ENCODE data around the gene HOXB4.

Gene HOXB4

GRCh38 chr17:48601539-48602425 lies 23.6 kb upstream of the HOXB4 start:
- DNase-seq (ENCODE audit: low spot score): no peak

DNA sequence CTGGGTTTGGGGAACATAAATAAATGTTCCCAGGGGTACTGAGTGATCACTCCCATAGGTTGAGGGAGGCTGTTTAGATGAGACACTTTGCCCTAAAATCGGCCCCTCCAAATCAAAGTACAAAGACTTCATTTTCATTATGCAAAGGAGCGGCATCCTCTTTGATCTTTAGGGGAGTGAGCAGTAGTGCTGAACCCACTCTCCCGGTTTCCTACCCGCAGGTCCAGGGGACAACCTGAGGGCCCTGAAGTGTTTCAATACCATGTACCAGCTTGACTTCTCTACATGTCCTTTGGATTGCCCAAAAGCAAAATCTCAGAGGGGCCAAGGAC lies 23.0 kb upstream of the HOXB4 start:
- DNase-seq (ENCODE audit: low spot score): no peak

DNA sequence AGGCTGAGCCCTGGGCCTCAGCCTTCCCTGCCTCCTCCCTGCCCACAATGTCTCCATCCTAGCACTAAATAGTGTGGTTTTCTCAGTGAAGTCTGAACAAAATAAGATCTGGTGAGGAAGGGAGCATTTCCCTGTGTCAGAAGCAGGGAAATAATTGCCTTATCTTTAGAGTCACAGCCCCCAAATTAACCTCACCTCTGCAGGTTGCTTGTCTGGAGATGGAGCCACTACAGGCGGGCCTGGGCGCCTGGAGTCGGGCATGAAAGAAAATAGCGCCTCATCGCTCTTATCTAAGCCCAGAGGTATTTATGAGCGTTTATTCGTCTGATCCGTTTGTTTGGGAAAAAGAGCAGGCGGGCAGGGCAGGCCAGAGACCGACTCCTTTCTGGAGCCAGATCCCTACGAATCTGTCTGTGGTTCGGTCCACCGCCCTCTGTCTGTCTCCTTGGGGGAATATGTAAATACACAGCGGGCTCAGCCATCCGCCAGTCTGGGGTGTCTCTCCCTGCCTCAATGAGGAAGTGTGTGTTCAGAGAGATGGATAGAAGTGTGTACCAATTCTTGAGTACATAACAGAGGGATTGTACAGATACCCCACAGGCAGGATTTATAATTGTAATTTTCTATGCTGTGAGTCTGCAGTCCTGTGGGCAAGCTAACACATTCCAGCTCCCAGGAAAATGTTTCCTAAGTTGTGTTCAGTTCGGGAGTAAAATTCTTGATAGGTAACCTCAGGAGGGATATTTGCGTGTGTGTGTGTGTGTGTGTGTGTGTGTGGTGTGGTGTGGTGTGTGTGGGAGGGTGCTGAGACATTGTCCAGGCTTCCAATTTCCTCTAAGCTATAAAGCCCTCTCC lies 22.3 kb upstream of the HOXB4 start:
- DNase-seq (ENCODE audit: low spot score): no peak

DNA sequence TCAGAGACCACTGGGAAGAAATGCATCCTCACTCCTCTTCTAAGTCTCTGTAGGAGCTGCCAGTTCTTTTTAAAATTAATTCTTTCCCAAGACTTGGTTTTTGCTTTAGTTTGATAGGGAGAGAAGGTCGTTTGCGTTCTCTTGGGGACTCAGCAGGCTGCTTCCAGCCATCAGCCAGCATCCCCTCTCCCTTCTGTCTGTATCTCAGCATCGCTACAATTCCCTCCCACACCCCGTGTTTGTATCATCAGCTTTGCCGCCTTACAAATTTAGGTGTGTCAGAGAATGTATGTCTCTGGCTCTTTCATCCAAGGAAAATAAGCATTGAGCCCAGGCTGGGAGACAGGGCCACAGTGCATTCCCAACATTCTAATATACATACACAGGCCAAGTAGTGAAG lies 21.2 kb upstream of the HOXB4 start:
- no peak for DNase-seq (ENCODE audit: low spot score)

DNA sequence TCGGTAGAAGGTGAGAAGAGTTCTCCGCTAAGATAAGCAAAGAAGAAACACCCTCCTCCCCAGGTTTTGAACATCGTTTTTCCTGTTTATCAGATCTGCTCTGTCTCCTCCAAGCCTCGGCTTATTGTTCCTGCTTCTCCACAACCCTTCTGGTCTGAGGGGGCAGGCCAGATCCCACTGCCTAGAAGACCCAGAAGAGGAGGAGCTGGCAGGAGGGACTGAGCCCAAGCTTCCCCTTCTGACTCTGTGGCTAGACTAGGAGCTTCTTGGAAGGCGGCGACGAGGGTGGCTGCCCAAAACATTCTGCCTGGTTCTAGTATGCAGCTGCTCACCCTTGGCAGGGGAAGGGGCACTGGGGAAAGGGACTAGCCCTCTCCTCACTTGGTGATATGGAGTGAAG lies 20.6 kb upstream of the HOXB4 start:
- DNase-seq (ENCODE audit: low spot score): no peak

GRCh38 chr17:48597778-48598631 lies 19.9 kb upstream of the HOXB4 start:
- DNase-seq (ENCODE audit: low spot score): no peak

DNA sequence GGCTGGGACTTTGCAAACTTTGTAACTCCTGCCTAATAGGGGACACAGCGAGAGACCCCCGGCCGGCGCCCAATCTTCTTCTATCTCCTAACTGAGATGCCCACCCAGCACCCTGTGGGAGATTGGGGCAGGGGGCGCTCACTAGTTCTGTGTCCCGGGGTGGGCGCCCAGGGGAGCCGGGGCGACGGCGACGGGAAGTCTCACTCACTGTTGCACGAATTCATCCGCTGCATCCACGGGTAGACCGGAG lies 19.3 kb upstream of the HOXB4 start:
- DNase-seq (ENCODE audit: low spot score): no peak

GRCh38 chr17:48596735-48597527 lies 18.8 kb upstream of the HOXB4 start:
- DNase-seq (ENCODE audit: low spot score): no peak

DNA sequence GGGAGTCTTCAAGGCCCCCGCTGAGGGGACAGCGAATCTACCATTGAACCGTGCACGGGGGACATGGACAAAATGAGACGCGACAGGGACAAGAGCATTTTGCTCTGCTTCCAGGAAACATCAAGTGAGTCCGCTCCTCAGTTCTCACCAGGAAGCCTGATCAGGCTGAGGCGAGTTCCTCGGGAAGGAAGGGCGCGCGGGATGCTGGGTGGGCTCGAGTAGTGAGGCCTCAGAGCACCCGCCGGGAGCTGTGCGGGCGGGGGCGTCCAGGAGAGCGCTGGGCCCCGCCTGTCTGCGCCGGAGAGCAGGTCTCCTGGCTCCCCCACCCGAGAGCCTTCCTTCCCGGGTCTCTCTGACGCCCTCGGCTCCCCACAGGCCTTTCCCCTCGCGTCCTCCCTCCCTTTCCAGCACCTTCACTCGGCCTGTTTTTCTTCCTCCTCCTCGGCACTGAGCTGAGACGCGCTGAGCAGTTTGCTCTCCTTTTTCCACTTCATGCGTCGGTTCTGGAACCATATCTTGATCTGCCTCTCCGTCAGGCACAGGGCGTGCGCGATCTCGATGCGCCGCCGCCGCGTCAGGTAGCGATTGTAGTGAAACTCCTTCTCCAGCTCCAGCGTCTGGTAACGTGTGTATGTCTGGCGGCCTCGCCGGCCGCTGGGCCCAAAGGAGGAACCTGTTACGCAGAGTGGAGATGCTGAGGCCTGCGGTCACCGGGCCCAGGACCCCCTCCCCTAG lies 18.0 kb upstream of the HOXB4 start:
- no peak for DNase-seq (ENCODE audit: low spot score)

- no peak for DNase-seq (ENCODE audit: low spot score)
These were observed 17.3 kb upstream of the HOXB4 start for GRCh38 chr17:48595278-48595999.

DNA sequence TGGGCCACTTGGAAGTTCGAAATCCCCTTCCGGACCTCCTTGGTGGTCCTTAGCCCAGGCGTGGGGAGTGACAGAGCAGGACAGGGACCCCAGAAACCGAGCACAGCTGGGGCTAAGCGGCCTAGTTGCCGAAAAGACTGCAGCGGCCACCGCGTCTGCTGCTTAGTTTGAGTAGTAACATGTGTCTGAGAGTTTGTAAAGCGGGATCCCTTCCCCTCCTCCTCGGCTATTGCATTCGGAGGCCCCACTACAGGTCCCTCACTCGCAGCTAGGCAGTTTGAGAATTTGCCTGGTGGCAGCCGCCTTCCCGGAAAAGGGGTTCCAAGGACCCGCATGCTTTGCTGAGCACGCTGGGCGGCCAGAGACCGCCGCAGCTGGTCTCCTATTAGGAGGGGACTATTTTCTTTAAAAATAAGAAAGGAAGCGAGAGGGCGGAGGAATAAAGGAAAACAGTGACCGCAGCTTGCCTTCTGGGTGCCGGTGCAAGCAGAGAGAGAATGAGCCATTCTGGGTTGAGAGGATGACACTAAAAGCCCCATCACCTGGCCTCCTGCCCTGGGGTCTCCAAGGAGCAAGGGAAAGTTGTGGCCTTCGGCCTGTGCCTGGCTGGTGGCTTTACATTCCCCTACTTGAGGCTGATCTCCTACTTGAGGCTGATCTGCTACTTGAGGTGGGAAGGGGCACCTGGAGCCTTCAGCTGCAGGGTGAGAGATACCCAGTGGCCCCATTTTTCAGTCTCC lies 16.6 kb upstream of the HOXB4 start:
- DNase-seq (ENCODE audit: low spot score): no peak

DNA sequence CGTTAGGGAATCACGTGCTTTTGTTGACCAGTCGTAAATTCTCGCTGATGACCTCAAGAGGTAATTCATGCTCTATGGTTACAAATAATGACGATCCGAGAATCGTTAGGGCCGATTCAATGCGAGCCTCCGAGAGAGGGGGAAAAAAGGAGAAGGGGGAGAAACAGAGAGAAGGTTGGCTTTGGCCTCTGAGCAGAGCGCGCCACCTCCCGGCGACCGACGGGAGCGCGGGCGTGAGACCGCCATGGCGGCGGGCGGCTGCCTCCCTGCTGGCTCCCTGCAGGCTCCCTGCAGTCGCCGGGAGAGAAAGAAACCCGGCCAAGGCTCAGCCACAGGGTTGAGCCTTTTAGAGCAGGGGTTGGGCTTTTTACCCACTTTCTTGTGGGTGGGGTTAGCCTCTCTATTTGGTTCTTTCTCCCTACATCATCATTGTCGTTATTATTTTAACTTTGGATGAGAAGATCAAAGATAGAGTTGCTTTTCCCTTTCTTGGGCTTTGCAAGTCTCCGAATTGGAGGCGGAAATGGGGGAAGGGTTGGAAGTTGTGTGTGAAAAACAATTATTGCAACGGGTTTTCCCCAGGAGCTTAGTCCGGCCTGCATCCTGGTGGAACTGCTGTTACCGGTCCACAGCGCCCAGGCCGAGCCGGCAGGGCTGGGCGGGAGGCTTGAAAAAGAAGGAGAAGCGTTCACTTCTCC lies 15.8 kb upstream of the HOXB4 start:
- no peak for DNase-seq (ENCODE audit: low spot score)

DNA sequence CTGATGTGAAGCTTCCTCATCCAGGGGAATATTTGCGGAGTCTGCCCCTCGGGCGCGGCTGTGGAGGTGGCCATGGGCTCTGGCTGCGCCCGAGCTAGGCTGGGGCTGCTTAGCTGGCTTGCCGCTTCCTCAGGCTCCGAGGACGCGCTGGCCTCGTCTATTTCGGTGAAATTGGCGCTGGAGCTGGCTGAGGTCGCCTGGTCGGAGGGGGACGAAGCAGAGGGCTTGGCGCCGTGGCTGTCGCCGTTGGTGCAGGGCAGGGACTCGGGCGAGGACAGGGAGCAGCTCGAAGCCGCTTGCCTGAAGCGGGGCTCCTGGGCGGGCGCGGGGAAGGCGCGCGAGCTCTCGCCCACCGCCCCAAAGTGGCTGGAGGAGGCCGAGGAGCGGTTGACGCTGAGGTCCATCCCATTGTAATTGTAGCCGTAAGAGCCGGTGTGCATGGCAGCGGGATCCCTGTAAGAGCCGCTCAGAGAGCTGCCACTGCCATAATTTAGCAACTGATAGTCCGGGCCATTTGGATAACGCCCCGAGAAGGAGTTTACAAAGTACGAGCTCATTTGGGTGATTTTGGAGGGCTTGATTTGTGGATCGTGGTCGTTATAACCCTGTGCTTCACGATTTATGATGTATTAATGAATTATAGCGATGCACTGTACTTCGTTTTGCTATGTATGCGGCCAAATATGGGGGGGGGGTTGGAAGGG lies 15.1 kb upstream of the HOXB4 start, which contains the start of gene HOXB5:
Gene HOXB5, minus strand, starts transcription at position 654 of the 704 bp plus-strand sequence. Its CDS starts 97 bp downstream, at position 557.
- no peak for DNase-seq (ENCODE audit: low spot score)

DNA sequence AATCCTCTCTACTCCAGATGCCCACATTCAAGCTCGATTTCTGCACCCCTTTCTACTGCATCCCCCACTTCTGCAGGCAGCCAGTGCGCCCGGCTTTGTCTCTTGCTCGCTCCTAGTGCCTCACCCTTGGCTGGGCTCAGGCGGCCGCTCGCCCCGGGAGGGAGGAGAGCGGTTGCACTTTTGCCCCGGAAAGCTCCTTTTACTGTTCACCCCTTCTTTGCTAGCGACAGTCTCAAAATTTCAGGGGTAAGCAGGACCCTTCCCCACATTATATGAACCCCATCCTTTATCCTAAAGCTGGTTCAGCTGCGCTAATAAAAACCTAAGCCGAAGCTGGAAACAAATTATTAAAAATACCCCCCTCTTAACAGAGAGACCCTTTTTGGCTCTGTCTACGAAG lies 14.4 kb upstream of the HOXB4 start:
- DNase-seq (ENCODE audit: low spot score): no peak

DNA sequence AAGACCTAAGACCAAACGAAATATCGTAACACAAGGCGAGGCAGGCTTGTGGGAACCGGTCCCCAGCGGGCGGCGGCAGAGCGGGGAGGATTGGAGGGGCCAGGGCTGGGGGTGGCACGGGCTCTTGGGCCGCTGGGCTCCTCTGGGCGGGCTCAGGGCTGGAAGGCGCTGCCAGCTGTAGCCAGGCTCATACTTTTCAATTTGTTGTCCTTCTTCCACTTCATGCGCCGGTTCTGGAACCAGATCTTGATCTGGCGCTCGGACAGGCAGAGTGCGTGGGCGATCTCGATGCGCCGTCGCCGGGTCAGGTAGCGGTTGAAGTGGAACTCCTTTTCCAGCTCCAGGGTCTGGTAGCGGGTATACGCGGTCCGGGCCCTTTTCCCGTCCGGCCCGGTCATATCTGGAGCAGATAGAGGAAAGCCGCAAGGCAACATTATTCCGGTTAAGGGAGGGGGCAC lies 13.9 kb upstream of the HOXB4 start:
- no peak for DNase-seq (ENCODE audit: low spot score)

GRCh38 chr17:48591255-48592056 lies 13.3 kb upstream of the HOXB4 start:
- DNase-seq (ENCODE audit: low spot score): no peak

DNA sequence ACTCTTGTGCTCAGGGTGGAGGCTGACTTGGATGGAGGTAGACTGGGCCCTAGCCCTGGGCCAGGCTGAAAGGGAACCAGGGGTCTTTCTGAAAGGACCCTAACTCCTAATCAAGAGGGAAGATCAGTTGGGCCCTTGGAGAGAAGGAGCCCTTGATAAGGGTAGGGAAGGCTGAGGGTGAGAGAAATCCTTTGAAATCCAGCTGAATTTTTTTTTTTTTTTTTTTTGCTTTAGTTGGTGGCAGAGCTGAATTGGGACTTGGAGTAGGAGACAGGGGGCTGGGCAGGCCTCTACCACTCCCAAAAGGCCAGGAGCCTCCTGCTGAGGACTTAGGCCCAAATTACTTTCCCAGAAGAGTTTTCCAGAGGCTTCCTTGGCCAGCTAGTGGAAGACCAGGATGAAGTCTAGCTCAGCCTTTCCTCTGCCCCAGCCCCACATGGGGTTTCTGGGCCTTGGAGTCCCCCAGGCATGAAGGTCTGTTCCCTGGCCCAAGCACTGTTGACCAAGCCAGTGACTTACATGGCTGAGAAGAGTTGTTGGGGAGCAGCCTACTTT lies 12.5 kb upstream of the HOXB4 start:
- DNase-seq (ENCODE audit: low spot score): no peak

All from Ammon's horn (tissue), 1 donor.